Neural cell (in vitro differentiated cells): ENCODE data around the gene SLC51A. TPM values are rescaled to one million over a fixed set of nuclear protein-coding genes. Genes with fewer than 3 reads are reported as not detected.

Experiments used
- H2AFZ ChIP-seq: fragments of 200-600, 300-800 bp; sonication (generic), shearing (Covaris generic); 2 replicates; pipeline ENCODE4 v1.6.0; 2014; ENCODE audit warnings: low read depth, mild to moderate bottlenecking, antibody characterized with exemption, low read length, moderate library complexity
- H3F3A ChIP-seq: fragments of 200-600 bp; shearing (Covaris generic); 2 replicates; pipeline ENCODE4 v1.6.1; 2016; ENCODE audit warnings: mild to moderate bottlenecking, moderate library complexity, mixed read lengths, antibody characterized with exemption, low read length; ENCODE audit not compliant: insufficient read depth, poor library complexity, severe bottlenecking
- H3K27ac ChIP-seq: fragments of 200-600, 300-800 bp; sonication (generic), shearing (Covaris generic); 2 replicates; pipeline ENCODE4 v1.5.1; 2014; ENCODE audit warnings: mild to moderate bottlenecking, low read length, moderate library complexity
- H3K27me3 ChIP-seq: fragments of 300-800, 200-600 bp; sonication (generic), shearing (Covaris generic); 2 replicates; pipeline ENCODE4 v1.6.0; 2014; ENCODE audit warnings: mild to moderate bottlenecking, low read depth, low read length, moderate library complexity; ENCODE audit not compliant: insufficient read depth
- H3K36me3 ChIP-seq: fragments of 300-800, 200-600 bp; sonication (generic), shearing (Covaris generic); 2 replicates; pipeline ENCODE4 v1.5.1; 2014; ENCODE audit warnings: mild to moderate bottlenecking, antibody characterized with exemption, low read length, moderate library complexity; ENCODE audit not compliant: insufficient read depth
- H3K4me2 ChIP-seq: fragments of 300-800, 200-600 bp; sonication (generic), shearing (Covaris generic); 2 replicates; pipeline ENCODE4 v1.6.0; 2014; ENCODE audit warnings: mild to moderate bottlenecking, low read length
- H3K4me3 ChIP-seq: fragments of 300-800, 200-600 bp; sonication (generic), shearing (Covaris generic); 2 replicates; pipeline ENCODE4 v1.5.1; 2014; ENCODE audit warnings: mild to moderate bottlenecking, low read length, moderate library complexity
- H3K79me2 ChIP-seq: fragments of 200-600 bp; shearing (Covaris generic); replicated peaks from 2 replicates; pipeline ENCODE4 v1.6.0; 2014; ENCODE audit warnings: mild to moderate bottlenecking, low read length, moderate library complexity; ENCODE audit not compliant: insufficient read depth
- H3K9ac ChIP-seq: fragments of 300-800, 200-600 bp; sonication (generic), shearing (Covaris generic); 2 replicates; pipeline ENCODE4 v1.6.1; 2016; ENCODE audit warnings: mild to moderate bottlenecking, low read length, mixed read lengths
- H3K9me2 ChIP-seq: fragments of 200-600 bp; shearing (Covaris generic); 2 replicates; pipeline ENCODE4 v1.6.1; 2016; ENCODE audit warnings: mild to moderate bottlenecking, low read length, mixed read lengths; ENCODE audit not compliant: insufficient read depth
- H3K9me3 ChIP-seq: fragments of 200-600, 300-800 bp; sonication (generic), shearing (Covaris generic); 2 replicates; pipeline ENCODE4 v1.6.1; 2016; ENCODE audit warnings: mild to moderate bottlenecking, mixed run types, low read length, moderate library complexity, mixed read lengths
- H4K20me1 ChIP-seq: fragments of 200-600 bp; shearing (Covaris generic); 2 replicates; pipeline ENCODE4 v1.6.1; 2016; ENCODE audit warnings: mild to moderate bottlenecking, mixed run types; ENCODE audit not compliant: insufficient read depth
- EP300 ChIP-seq: fragments of 450-650 bp; conservative IDR thresholded peaks from 2 replicates; pipeline ENCODE4 v1.6.1; 2014; ENCODE audit warnings: antibody characterized with exemption, mild to moderate bottlenecking, moderate library complexity; ENCODE audit not compliant: poor library complexity, severe bottlenecking
- EZH2 ChIP-seq: fragments of 200-600, 300-800 bp; shearing (Covaris generic), sonication (generic); IDR thresholded peaks from 2 replicates; pipeline ENCODE4 v1.6.1; 2014; ENCODE audit warnings: antibody characterized with exemption, low read length, borderline replicate concordance, mild to moderate bottlenecking; ENCODE audit not compliant: insufficient read depth, poor library complexity, severe bottlenecking
- MXI1 ChIP-seq: fragments of 450-650 bp; conservative IDR thresholded peaks from 2 replicates; pipeline ENCODE4 v1.6.1; 2014; ENCODE audit warnings: antibody characterized with exemption, mild to moderate bottlenecking; ENCODE audit not compliant: poor library complexity, severe bottlenecking
- POLR2AphosphoS5 ChIP-seq: IDR thresholded peaks from 2 replicates; pipeline ENCODE4 v1.6.1; 2012
- RAD21 ChIP-seq: fragments of 450-650 bp; conservative IDR thresholded peaks from 2 replicates; pipeline ENCODE4 v1.6.1; 2014; ENCODE audit warnings: antibody characterized with exemption, mild to moderate bottlenecking, moderate library complexity
- SMC3 ChIP-seq: fragments of 450-650 bp; conservative IDR thresholded peaks from 2 replicates; pipeline ENCODE4 v1.6.1; 2014; ENCODE audit warnings: antibody characterized with exemption, mild to moderate bottlenecking, moderate library complexity; ENCODE audit not compliant: poor library complexity
- TAF1 ChIP-seq: IDR thresholded peaks from 2 replicates; pipeline ENCODE4 v1.6.1; 2012; ENCODE audit warnings: low read depth
- polyA plus RNA-seq: library from polyadenylated mRNA; depleted of rRNA; stranded (reverse); fragments of >200 nt; gene quantifications from 2 replicates; pipeline ENCODE4 v1.2.3, GENCODE V29; 2014
- TF ChIP-seq, protein P1 (sequence below): IDR thresholded peaks from 2 replicates; pipeline ENCODE4 v1.6.1; 2012; ENCODE audit warnings: borderline replicate concordance
- TF ChIP-seq, protein P2 (sequence below): fragments of 450-650 bp; IDR thresholded peaks from 2 replicates; pipeline ENCODE4 v1.5.1; 2014; ENCODE audit warnings: antibody characterized with exemption, mild to moderate bottlenecking, moderate library complexity; ENCODE audit not compliant: poor library complexity, severe bottlenecking

The SLC51A gene
- polyA plus RNA-seq, 1 donor from 2014 or later, result not detected

DNA sequence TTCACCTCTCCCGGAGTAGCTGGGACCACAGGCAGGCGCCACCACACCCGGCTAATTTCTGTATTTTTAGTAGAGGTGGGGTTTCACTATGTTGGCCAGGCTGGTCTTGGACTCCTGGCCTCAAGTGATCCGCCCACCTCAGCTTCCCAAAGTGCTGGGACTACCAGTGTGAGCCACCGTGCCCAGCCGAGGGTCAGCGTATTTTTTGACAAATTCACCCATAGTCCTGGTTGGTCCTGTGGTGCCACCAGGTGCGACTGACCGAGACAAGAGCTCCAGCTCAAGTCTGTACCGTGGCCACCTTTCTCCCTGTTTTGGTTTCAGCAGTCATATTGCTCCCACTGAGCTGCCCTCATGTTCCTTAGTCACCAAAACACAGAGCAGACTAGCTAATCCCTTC lies 8.8 kb downstream of the SLC51A start:
- Histone ChIP-seq H3K9ac (no peak overlapping the region), H3K36me3 (no peaks in the 10 kb centered on the region), H3K4me2 (no peak overlapping the region), H3F3A (no peaks in the 10 kb centered on the region), H2AFZ (no peak overlapping the region), H3K9me2 (no peaks in the 10 kb centered on the region), H3K27ac (no peak overlapping the region), H4K20me1 (no peaks in the 10 kb centered on the region), H3K4me3 (no peak overlapping the region), H3K27me3 (no peaks in the 10 kb centered on the region), H3K79me2 (no peaks in the 10 kb centered on the region), H3K9me3 (no peaks in the 10 kb centered on the region)
- TF ChIP-seq POLR2AphosphoS5 (no peak), EP300 (no peak), SMC3 (no peak), EZH2 (no peak), TAF1 (no peak), RAD21 (no peak), MXI1 (no peak)
- TF ChIP-seq, protein P1, sequence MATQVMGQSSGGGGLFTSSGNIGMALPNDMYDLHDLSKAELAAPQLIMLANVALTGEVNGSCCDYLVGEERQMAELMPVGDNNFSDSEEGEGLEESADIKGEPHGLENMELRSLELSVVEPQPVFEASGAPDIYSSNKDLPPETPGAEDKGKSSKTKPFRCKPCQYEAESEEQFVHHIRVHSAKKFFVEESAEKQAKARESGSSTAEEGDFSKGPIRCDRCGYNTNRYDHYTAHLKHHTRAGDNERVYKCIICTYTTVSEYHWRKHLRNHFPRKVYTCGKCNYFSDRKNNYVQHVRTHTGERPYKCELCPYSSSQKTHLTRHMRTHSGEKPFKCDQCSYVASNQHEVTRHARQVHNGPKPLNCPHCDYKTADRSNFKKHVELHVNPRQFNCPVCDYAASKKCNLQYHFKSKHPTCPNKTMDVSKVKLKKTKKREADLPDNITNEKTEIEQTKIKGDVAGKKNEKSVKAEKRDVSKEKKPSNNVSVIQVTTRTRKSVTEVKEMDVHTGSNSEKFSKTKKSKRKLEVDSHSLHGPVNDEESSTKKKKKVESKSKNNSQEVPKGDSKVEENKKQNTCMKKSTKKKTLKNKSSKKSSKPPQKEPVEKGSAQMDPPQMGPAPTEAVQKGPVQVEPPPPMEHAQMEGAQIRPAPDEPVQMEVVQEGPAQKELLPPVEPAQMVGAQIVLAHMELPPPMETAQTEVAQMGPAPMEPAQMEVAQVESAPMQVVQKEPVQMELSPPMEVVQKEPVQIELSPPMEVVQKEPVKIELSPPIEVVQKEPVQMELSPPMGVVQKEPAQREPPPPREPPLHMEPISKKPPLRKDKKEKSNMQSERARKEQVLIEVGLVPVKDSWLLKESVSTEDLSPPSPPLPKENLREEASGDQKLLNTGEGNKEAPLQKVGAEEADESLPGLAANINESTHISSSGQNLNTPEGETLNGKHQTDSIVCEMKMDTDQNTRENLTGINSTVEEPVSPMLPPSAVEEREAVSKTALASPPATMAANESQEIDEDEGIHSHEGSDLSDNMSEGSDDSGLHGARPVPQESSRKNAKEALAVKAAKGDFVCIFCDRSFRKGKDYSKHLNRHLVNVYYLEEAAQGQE, result no peak
- TF ChIP-seq, protein P2, sequence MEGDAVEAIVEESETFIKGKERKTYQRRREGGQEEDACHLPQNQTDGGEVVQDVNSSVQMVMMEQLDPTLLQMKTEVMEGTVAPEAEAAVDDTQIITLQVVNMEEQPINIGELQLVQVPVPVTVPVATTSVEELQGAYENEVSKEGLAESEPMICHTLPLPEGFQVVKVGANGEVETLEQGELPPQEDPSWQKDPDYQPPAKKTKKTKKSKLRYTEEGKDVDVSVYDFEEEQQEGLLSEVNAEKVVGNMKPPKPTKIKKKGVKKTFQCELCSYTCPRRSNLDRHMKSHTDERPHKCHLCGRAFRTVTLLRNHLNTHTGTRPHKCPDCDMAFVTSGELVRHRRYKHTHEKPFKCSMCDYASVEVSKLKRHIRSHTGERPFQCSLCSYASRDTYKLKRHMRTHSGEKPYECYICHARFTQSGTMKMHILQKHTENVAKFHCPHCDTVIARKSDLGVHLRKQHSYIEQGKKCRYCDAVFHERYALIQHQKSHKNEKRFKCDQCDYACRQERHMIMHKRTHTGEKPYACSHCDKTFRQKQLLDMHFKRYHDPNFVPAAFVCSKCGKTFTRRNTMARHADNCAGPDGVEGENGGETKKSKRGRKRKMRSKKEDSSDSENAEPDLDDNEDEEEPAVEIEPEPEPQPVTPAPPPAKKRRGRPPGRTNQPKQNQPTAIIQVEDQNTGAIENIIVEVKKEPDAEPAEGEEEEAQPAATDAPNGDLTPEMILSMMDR, result no peak

DNA sequence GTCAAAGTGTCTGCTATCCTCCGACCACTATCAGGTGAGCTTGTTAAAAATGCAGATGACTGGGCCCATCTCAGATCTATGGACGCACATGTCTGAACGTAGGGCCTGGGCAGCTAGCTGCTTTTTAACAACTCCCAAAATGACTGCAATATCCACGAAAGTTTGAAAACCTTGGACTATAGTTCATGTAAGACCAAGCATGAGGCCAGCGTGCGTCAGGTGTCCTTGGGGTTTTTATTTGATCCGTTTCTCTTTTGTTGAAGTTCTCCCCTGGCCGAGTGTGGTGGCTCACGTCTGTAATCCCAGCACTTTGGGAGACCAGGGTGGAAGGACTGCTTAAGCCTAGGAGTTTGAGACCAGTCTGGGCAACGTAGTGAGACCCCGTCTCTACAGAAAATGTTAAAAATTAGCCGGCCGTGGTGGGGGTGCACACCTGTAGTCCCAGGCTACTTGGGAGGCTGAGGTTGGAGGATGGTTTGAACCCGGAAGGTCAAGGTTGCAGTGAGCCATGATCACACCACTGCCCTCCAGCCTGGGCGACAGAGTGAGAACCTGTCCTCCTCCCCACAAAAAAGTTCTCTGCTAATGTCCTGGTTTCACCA lies 9.5 kb downstream of the SLC51A start:
- H2AFZ ChIP-seq, result no peak overlapping the region
- no peaks in the 10 kb centered on the region for H3K9me2 ChIP-seq
- H3K27ac ChIP-seq, result no peak overlapping the region
- no peak overlapping the region for H3K9ac ChIP-seq
- no peaks in the 10 kb centered on the region for H3K36me3 ChIP-seq
- H3K79me2 ChIP-seq, result no peaks in the 10 kb centered on the region
- H4K20me1 ChIP-seq, result no peaks in the 10 kb centered on the region
- TF ChIP-seq, protein P1, result no peak
- no peak for TF ChIP-seq SMC3
- TF ChIP-seq EZH2, result no peak
- TF ChIP-seq EP300, result no peak
- TF ChIP-seq POLR2AphosphoS5, result no peak
- TF ChIP-seq, protein P2, result no peak
- TF ChIP-seq MXI1, result no peak
- no peak for TF ChIP-seq RAD21
- no peak for TF ChIP-seq TAF1
- H3F3A ChIP-seq, result no peaks in the 10 kb centered on the region
- no peak overlapping the region for H3K4me2 ChIP-seq
- no peaks in the 10 kb centered on the region for H3K27me3 ChIP-seq
- no peak overlapping the region for H3K4me3 ChIP-seq
- H3K9me3 ChIP-seq, result no peaks in the 10 kb centered on the region
